Mesendoderm (in vitro differentiated cells): Measurements from ENCODE around the gene COL4A2.

Experiments
- DNase-seq: peaks from one replicate; pipeline ENCODE4 v3.0.0; 2013
- H2AK5ac ChIP-seq: 2 replicates; pipeline ENCODE4 v1.6.1; 2013; ENCODE audit warnings: low read length, inconsistent platforms
- H2BK120ac ChIP-seq: 2 replicates; pipeline ENCODE4 v1.6.1; 2013; ENCODE audit warnings: low read depth, mild to moderate bottlenecking, low read length, moderate library complexity, mixed read lengths
- H2BK15ac ChIP-seq: replicated peaks from 2 replicates; pipeline ENCODE4 v1.6.1; 2013; ENCODE audit warnings: low read depth, mild to moderate bottlenecking, moderate library complexity
- H2BK5ac ChIP-seq: 2 replicates; pipeline ENCODE4 v1.6.1; 2013; ENCODE audit warnings: low read length, inconsistent platforms
- H3K18ac ChIP-seq: 2 replicates; pipeline ENCODE4 v1.6.1; 2013; ENCODE audit warnings: mild to moderate bottlenecking, low read length, mixed read lengths
- H3K23ac ChIP-seq: one replicate; pipeline ENCODE4 v1.6.1; 2013; ENCODE audit warnings: low read length
- H3K27ac ChIP-seq: 2 replicates; pipeline ENCODE4 v1.5.1; 2013; ENCODE audit warnings: low read depth, mild to moderate bottlenecking, inconsistent platforms, low read length, moderate library complexity
- H3K27me3 ChIP-seq: 2 replicates; pipeline ENCODE4 v1.6.1; 2013; ENCODE audit warnings: low read length, control low read depth, mild to moderate bottlenecking, inconsistent platforms; ENCODE audit not compliant: insufficient read depth, poor library complexity
- H3K36me3 ChIP-seq: 2 replicates; pipeline ENCODE4 v1.6.1; 2013; ENCODE audit warnings: low read length, inconsistent platforms; ENCODE audit not compliant: control insufficient read depth, insufficient read depth
- H3K4ac ChIP-seq: one replicate; pipeline ENCODE4 v1.6.1; 2013; ENCODE audit warnings: low read depth, mild to moderate bottlenecking, low read length, moderate library complexity
- H3K4me1 ChIP-seq: 2 replicates; pipeline ENCODE4 v1.6.1; 2013; ENCODE audit warnings: low read depth, low read length, inconsistent platforms; ENCODE audit not compliant: control insufficient read depth
- H3K4me2 ChIP-seq: 2 replicates; pipeline ENCODE4 v1.6.1; 2013; ENCODE audit warnings: low read length
- H3K4me3 ChIP-seq: 2 replicates; pipeline ENCODE4 v1.5.1; 2013; ENCODE audit warnings: mild to moderate bottlenecking, low read length
- H3K56ac ChIP-seq: one replicate; pipeline ENCODE4 v1.6.1; 2013; ENCODE audit warnings: low read length
- H3K79me1 ChIP-seq: 2 replicates; pipeline ENCODE4 v1.6.1; 2013; ENCODE audit warnings: low read length, inconsistent platforms
- H3K79me2 ChIP-seq: 2 replicates; pipeline ENCODE4 v1.6.1; 2013; ENCODE audit warnings: mild to moderate bottlenecking, low read length; ENCODE audit not compliant: control insufficient read depth, insufficient read depth
- H3K9ac ChIP-seq: 2 replicates; pipeline ENCODE4 v1.6.1; 2013; ENCODE audit warnings: low read length, inconsistent platforms
- H4K5ac ChIP-seq: one replicate; pipeline ENCODE4 v1.6.1; 2013; ENCODE audit warnings: low read length
- H4K8ac ChIP-seq: one replicate; pipeline ENCODE4 v1.6.1; 2013; ENCODE audit warnings: low read depth, mild to moderate bottlenecking, control low read depth, low read length, moderate library complexity
- WGBS: extraction: QIAGEN DNeasy Blood & Tissue Kit; methylation state at CpG from one replicate; pipeline ENCODE4 v1.1.7; 2013; ENCODE audit warnings: low lambda C conversion rate, missing lambda C conversion rate; ENCODE audit not compliant: insufficient coverage; ENCODE audit errors: extremely low coverage; 5-methylcytosine and 5-hydroxymethylcytosine counted together

Gene COL4A2

DNA sequence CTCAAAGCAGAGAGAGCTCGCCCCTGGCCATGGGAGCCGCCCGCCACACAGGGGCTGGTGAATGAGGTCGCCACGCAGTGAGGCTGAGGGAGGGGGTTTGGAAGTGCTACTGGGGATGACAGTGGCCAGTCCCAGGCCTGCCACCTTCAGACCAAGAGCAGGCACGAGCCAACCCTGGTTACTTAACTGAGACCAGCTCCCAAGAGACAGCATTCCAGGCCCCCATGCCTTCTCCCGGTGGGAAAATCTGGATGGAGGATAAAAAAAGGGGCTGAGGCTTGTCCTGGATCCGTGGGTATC lies 211.1 kb downstream of the COL4A2 start:
- H4K5ac ChIP-seq = no peak overlapping the region
- H3K9ac ChIP-seq = no peak overlapping the region
- H3K23ac ChIP-seq = no peak overlapping the region
- DNase-seq = peak; percentile 41
- H2BK120ac ChIP-seq = no peak overlapping the region
- no peak overlapping the region for H2BK15ac ChIP-seq
- no peak overlapping the region for H3K4me3 ChIP-seq
- no peaks in the 10 kb centered on the region for H3K36me3 ChIP-seq
- H3K79me2 ChIP-seq = no peaks in the 10 kb centered on the region
- no peaks in the 10 kb centered on the region for H3K4me1 ChIP-seq
- no peak overlapping the region for H4K8ac ChIP-seq
- H3K4me2 ChIP-seq = no peak overlapping the region
- H3K56ac ChIP-seq = no peak overlapping the region
- H2AK5ac ChIP-seq = no peak overlapping the region
- H3K18ac ChIP-seq = no peak overlapping the region
- no CpG with 5 or more reads among the region's 8 CpGs for WGBS
- H2BK5ac ChIP-seq = no peak overlapping the region
- no peaks in the 10 kb centered on the region for H3K79me1 ChIP-seq
- H3K4ac ChIP-seq = no peak overlapping the region
- H3K27ac ChIP-seq = no peak overlapping the region
- no peaks in the 10 kb centered on the region for H3K27me3 ChIP-seq

DNA sequence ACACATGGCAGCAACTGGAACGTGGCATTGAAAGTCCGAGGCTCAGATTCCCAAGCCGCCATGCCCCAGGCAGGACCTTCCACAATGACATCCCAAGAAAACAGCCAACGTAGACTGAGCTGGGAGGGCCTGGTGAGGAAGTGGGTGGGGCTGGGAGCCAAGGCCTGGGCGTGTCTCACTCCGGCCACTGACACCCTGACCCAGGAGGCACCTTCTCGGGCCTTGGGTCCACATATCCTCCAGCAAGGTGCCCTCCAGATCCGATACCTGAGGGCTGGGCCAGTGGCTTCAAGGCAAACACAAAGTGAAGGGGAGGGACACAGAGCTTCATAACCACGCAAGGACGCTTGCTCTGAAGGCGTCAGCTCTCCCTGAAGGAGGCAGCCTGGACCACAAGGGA lies 211.5 kb downstream of the COL4A2 start:
- no peak overlapping the region for H3K23ac ChIP-seq
- H4K5ac ChIP-seq = no peak overlapping the region
- no peak overlapping the region for H3K56ac ChIP-seq
- H3K4me2 ChIP-seq = no peak overlapping the region
- H3K9ac ChIP-seq = no peak overlapping the region
- H3K79me2 ChIP-seq = no peaks in the 10 kb centered on the region
- no peaks in the 10 kb centered on the region for H3K4me1 ChIP-seq
- no peak overlapping the region for H2BK120ac ChIP-seq
- no peak overlapping the region for H3K18ac ChIP-seq
- no peak overlapping the region for H2AK5ac ChIP-seq
- no peaks in the 10 kb centered on the region for H3K36me3 ChIP-seq
- no peaks in the 10 kb centered on the region for H3K79me1 ChIP-seq
- no peak overlapping the region for H2BK15ac ChIP-seq
- H3K27ac ChIP-seq = no peak overlapping the region
- no peaks in the 10 kb centered on the region for H3K27me3 ChIP-seq
- H3K4ac ChIP-seq = no peak overlapping the region
- DNase-seq = no peak
- H3K4me3 ChIP-seq = no peak overlapping the region
- no peak overlapping the region for H2BK5ac ChIP-seq
- WGBS = no CpG with 5 or more reads among the region's 11 CpGs
- H4K8ac ChIP-seq = no peak overlapping the region

DNA sequence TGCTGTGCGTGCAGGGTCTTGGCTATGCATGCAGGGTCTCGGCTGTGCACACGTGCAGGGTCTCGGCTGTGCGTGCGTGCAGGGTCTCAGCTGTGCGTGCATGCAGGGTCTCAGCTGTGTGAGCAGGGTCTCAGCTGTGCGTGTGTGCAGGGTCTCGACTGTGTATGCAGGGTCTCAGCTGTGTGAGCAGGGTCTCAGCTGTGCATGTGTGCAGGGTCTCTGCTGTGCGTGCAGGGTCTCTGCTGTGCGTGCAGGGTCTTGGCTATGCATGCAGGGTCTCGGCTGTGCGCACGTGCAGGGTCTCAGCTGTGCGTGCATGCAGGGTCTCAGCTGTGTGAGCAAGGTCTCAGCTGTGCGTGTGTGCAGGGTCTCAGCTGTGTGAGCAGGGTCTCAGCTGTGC lies 212.0 kb downstream of the COL4A2 start:
- H2BK5ac ChIP-seq = no peak overlapping the region
- no peaks in the 10 kb centered on the region for H3K36me3 ChIP-seq

DNA sequence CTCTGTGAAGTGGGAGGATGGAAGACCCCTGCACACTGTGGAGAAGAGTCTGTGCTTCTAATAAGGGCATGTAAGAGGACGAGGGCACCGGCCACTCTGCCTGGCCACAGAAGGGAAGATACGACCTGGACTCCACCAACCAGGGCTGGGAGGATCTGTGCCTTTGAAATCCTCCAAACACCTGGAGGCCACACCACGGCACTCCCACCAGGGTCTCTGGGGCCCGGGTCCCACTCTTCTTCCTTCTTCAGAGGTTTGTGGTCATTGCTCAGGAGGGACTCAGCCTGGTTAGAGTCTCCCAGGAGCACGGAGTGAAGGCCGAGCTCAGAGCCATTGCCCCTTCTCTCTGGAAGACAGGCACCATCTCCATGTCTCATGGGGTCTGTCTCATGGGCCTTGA lies 212.4 kb downstream of the COL4A2 start:
- H3K4me1 ChIP-seq = no peaks in the 10 kb centered on the region
- H3K4me2 ChIP-seq = no peak overlapping the region
- no peak for DNase-seq
- H4K8ac ChIP-seq = no peak overlapping the region
- no peak overlapping the region for H2BK120ac ChIP-seq
- H3K27me3 ChIP-seq = no peaks in the 10 kb centered on the region
- H3K4me3 ChIP-seq = no peak overlapping the region
- WGBS = no CpG with 5 or more reads among the region's 7 CpGs
- H3K56ac ChIP-seq = no peak overlapping the region
- H3K79me2 ChIP-seq = no peaks in the 10 kb centered on the region
- H2AK5ac ChIP-seq = no peak overlapping the region
- no peak overlapping the region for H2BK15ac ChIP-seq
- H3K27ac ChIP-seq = no peak overlapping the region
- no peaks in the 10 kb centered on the region for H3K36me3 ChIP-seq
- H3K18ac ChIP-seq = no peak overlapping the region
- no peak overlapping the region for H3K9ac ChIP-seq
- no peak overlapping the region for H2BK5ac ChIP-seq
- H3K4ac ChIP-seq = no peak overlapping the region
- no peak overlapping the region for H3K23ac ChIP-seq
- H3K79me1 ChIP-seq = no peaks in the 10 kb centered on the region
- H4K5ac ChIP-seq = no peak overlapping the region

More for the DNA sequence above, 212.0 kb downstream of the COL4A2 start:
- Histone ChIP-seq H3K4me2 (no peak overlapping the region), H2BK15ac (no peak overlapping the region), H2BK120ac (no peak overlapping the region), H3K23ac (no peak overlapping the region), H3K79me2 (no peaks in the 10 kb centered on the region), H2AK5ac (no peak overlapping the region), H3K4me1 (no peaks in the 10 kb centered on the region), H3K9ac (no peak overlapping the region), H3K4ac (no peak overlapping the region), H3K56ac (no peak overlapping the region), H3K27ac (no peak overlapping the region), H4K8ac (no peak overlapping the region), H4K5ac (no peak overlapping the region), H3K4me3 (no peak overlapping the region), H3K27me3 (no peaks in the 10 kb centered on the region), H3K18ac (no peak overlapping the region), H3K79me1 (no peaks in the 10 kb centered on the region)
- DNase-seq = no peak
- WGBS = no CpG with 5 or more reads among the region's 16 CpGs

DNA sequence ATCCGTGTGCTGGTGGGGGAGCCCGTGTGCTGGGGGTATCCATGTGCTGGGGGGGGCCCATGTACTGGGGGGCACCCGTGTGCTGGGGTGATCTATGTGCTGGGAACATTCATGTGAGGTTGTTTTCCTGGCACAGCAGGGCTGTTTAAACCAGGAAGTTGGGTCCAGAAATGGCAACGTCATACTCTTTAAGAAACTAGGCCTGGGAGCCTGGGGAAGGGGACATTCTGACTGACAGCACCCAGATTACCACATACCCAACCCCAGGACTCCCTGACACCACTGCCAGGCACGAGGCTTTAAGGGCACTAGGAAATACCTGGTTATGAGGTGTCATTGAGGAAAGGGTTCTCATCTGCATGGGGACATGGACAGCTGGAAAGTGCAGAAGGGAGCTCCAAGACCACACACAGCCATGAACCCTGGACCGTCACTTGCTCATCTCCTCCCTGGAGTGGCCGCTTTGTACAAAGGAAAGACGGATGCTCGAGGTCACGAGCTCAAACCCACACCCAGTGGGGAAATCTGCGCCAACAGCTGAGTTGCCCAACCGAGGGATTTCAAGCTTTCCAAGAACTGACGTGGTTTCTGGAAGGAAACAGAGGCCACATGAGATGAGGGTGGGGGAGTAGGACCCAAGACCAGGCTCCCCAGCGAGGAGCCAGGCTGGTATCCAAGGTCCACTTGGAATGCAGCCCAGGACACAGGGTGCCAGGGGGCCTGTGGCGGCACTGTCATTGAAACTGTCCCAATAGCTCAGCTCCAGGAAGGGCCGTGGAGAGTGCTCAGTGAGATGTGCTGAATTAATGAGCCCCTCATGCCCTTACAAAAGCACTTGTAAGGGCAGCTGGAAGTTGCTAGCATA lies 213.6 kb downstream of the COL4A2 start:
- Histone ChIP-seq H3K4me2 (no peak overlapping the region), H2BK5ac (no peak overlapping the region), H4K8ac (no peak overlapping the region), H3K9ac (no peak overlapping the region), H3K79me1 (peaks cover 2% of the 10 kb centered on the region), H3K27me3 (no peaks in the 10 kb centered on the region), H4K5ac (no peak overlapping the region), H3K23ac (no peak overlapping the region), H3K18ac (no peak overlapping the region), H3K79me2 (peaks cover 2% of the 10 kb centered on the region), H3K56ac (no peak overlapping the region), H3K4me3 (no peak overlapping the region), H3K4me1 (no peaks in the 10 kb centered on the region), H3K4ac (no peak overlapping the region), H3K36me3 (no peaks in the 10 kb centered on the region), H2BK15ac (no peak overlapping the region), H3K27ac (no peak overlapping the region), H2AK5ac (no peak overlapping the region), H2BK120ac (no peak overlapping the region)
- no CpG with 5 or more reads among the region's 16 CpGs for WGBS
- no peak for DNase-seq

DNA sequence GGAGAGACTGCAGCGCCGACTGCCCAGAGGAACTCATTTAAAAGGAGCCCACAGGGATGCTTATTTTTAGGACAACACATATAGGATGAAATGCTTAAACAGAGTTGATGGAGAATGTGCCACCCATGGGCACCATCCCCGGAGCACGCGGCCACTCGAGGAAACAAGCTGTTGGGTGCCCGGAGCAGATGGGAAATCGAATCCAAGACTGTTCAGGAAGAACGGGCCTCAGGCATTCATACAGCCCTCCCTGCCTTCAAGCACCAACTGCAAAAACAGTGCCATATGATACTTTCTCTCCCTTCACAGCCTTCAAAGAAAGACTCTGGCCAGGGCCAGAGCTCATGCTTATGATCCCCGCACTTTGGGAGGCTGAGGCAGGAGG lies 214.2 kb downstream of the COL4A2 start:
- no peak overlapping the region for H3K4me2 ChIP-seq
- H3K4me3 ChIP-seq = no peak overlapping the region
- peaks cover 6% of the 10 kb centered on the region for H3K79me1 ChIP-seq
- H2BK5ac ChIP-seq = no peak overlapping the region
- H3K23ac ChIP-seq = no peak overlapping the region
- H3K27me3 ChIP-seq = no peaks in the 10 kb centered on the region
- no peak overlapping the region for H2BK15ac ChIP-seq
- no peak overlapping the region for H3K27ac ChIP-seq
- no peak overlapping the region for H3K9ac ChIP-seq
- H3K36me3 ChIP-seq = no peaks in the 10 kb centered on the region
- H3K4ac ChIP-seq = no peak overlapping the region
- H2AK5ac ChIP-seq = no peak overlapping the region
- no peaks in the 10 kb centered on the region for H3K4me1 ChIP-seq
- H3K18ac ChIP-seq = no peak overlapping the region
- no peak overlapping the region for H4K8ac ChIP-seq
- H3K56ac ChIP-seq = no peak overlapping the region
- no peak overlapping the region for H2BK120ac ChIP-seq
- WGBS = no CpG with 5 or more reads among the region's 10 CpGs
- DNase-seq = no peak
- peaks cover 4% of the 10 kb centered on the region for H3K79me2 ChIP-seq
- no peak overlapping the region for H4K5ac ChIP-seq
